Mucosa of descending colon (tissue), 3 donors: ENCODE data around the gene CEACAM6. TPM values are rescaled to one million over a fixed set of nuclear protein-coding genes. Genes with fewer than 3 reads are reported as not detected.

Experiments
- ATAC-seq: fragments of 200-7000 bp; cut with Tn5 transposase; one replicate; pipeline ENCODE4 v1.9.1; 2020; ENCODE audit warnings: mild to moderate bottlenecking, moderate library complexity
- DNase-seq, 3 donors: peaks; one replicate each; pipeline ENCODE4 v3.0.0-alpha.2; 2020
- H3K36me3 ChIP-seq: fragments of 200-600 bp; one replicate; pipeline ENCODE4 v1.8.0; 2021; ENCODE audit warnings: low read depth, mild to moderate bottlenecking
- H3K4me1 ChIP-seq: fragments of 200-600 bp; one replicate; pipeline ENCODE4 v1.8.0; 2021; ENCODE audit warnings: low read depth, mild to moderate bottlenecking
- H3K4me3 ChIP-seq: fragments of 200-600 bp; one replicate; pipeline ENCODE4 v1.8.0; 2021; ENCODE audit warnings: mild to moderate bottlenecking
- H3K9me3 ChIP-seq: fragments of 200-600 bp; one replicate; pipeline ENCODE4 v1.8.0; 2021; ENCODE audit warnings: mild to moderate bottlenecking
- CTCF ChIP-seq: fragments of 200-600 bp; IDR thresholded peaks from one replicate; pipeline ENCODE4 v1.8.0; 2022; ENCODE audit warnings: antibody characterized with exemption, mild to moderate bottlenecking
- intact Hi-C, 2 donors: fragments of 100-400 bp; cut with DNase I in 1 of 2; cut with micrococcal nuclease in 1 of 2; formaldehyde crosslinking; loops; one replicate each; pipeline versions ENCODE4 v1.11.0 to v1.11.1; 2022; cut with DNase I, micrococcal nuclease
- total RNA-seq, 3 donors: library from RNA; stranded (reverse); fragmentation: NEBNext Ultra II Directional in 2 of 3; extraction: Animal tissue kit (Norgen Biotek cat#: 25700) in 2 of 3; gene quantifications; one replicate each; pipeline versions ENCODE4 v1.2.1 to v1.2.4, GENCODE V29; 2021 to 2023
- donor health status: DM: no; HTN: no; CAD: no; lungs with moderate emphysema.
- donor health status: DM: no; HTN: no; CAD: no.
- donor health status: DM: no; HTN: yes; CAD: no.

Gene CEACAM6
- total RNA-seq, 3 donors from 2014 or later, result 249 to 1,767 (median 431) TPM

- TF ChIP-seq CTCF, result no peak
- Histone ChIP-seq H3K4me3 (no peak overlapping the region), H3K4me1 (no peaks in the 10 kb centered on the region), H3K36me3 (no peaks in the 10 kb centered on the region), H3K9me3 (no peaks in the 10 kb centered on the region)
- intact Hi-C loops, result no loop called here
- ATAC-seq, result no peak
- no peak for DNase-seq
These were observed 55.0 kb downstream of the CEACAM6 start for GRCh38 chr19:41810301-41810700.

GRCh38 chr19:41811036-41811435 is 55.7 kb downstream of the CEACAM6 start:
- intact Hi-C loops, result no loop called here

GRCh38 chr19:41811981-41812380 is 56.7 kb downstream of the CEACAM6 start:
- no peak for TF ChIP-seq CTCF
- H3K4me3 ChIP-seq, result no peak overlapping the region
- peak in 1 of 3 donors; percentile 11 for DNase-seq
- H3K4me1 ChIP-seq, result no peaks in the 10 kb centered on the region
- H3K9me3 ChIP-seq, result no peaks in the 10 kb centered on the region
- no peaks in the 10 kb centered on the region for H3K36me3 ChIP-seq
- ATAC-seq, result no peak
- intact Hi-C loops, result no loop called here

More at GRCh38 chr19:41811036-41811435, 55.7 kb downstream of the CEACAM6 start:
- TF ChIP-seq CTCF, result no peak
- Histone ChIP-seq H3K4me1 (no peaks in the 10 kb centered on the region), H3K4me3 (no peak overlapping the region), H3K9me3 (no peaks in the 10 kb centered on the region), H3K36me3 (no peaks in the 10 kb centered on the region)
- peak; percentile 52 for ATAC-seq
- DNase-seq, result peak in 2 of 3 donors; percentile 28 to 62

GRCh38 chr19:41813911-41814310 is 58.6 kb downstream of the CEACAM6 start:
- DNase-seq, result no peak
- no peaks in the 10 kb centered on the region for H3K9me3 ChIP-seq
- no peak overlapping the region for H3K4me3 ChIP-seq
- no peak for ATAC-seq
- H3K4me1 ChIP-seq, result no peaks in the 10 kb centered on the region
- TF ChIP-seq CTCF, result no peak
- no peaks in the 10 kb centered on the region for H3K36me3 ChIP-seq
- intact Hi-C loops, result no loop called here

- Histone ChIP-seq H3K4me1 (no peaks in the 10 kb centered on the region), H3K4me3 (no peak overlapping the region), H3K9me3 (no peaks in the 10 kb centered on the region), H3K36me3 (no peaks in the 10 kb centered on the region)
- no peak for ATAC-seq
- no peak for TF ChIP-seq CTCF
- no peak for DNase-seq
- intact Hi-C loops, result no loop called here
These were observed 60.0 kb downstream of the CEACAM6 start for GRCh38 chr19:41815301-41815700.

GRCh38 chr19:41816761-41817160 is 61.4 kb downstream of the CEACAM6 start:
- H3K9me3 ChIP-seq, result no peaks in the 10 kb centered on the region
- no peak overlapping the region for H3K4me3 ChIP-seq
- H3K4me1 ChIP-seq, result no peaks in the 10 kb centered on the region
- intact Hi-C loops, result no loop called here
- no peaks in the 10 kb centered on the region for H3K36me3 ChIP-seq
- no peak for TF ChIP-seq CTCF
- ATAC-seq (peak; percentile 68), DNase-seq (peak in 1 of 3 donors; percentile 43)
